ENCODE data around the gene DDX42. TPM values are rescaled to one million over a fixed set of nuclear protein-coding genes. Genes with fewer than 3 reads are reported as not detected.

The DDX42 gene
- total and polyA plus RNA-seq, 2 of the 13 experiments (the other 11 are each of a cell fraction or from before 2014, with no cell fraction given) = 87.2 to 92.9 TPM

GRCh38 chr17:63827801-63828221 lies 53.8 kb downstream of the DDX42 start (continued):
- TF ChIP-seq ZNF782 (CRISPR knock-in tag; IDR thresholded peaks at IDR 0.05; ENCODE audit: borderline replicate concordance) (0 out of 2 replicates have a peak, but pooled peaks have one; percentile 22), ATF4 (CRISPR knock-in tag; IDR thresholded peaks at IDR 0.05) (no peak), GRHL1 (CRISPR knock-in tag; conservative IDR thresholded peaks at IDR 0.05) (no peak), NKX3-1 (CRISPR knock-in tag; IDR thresholded peaks at IDR 0.05) (0 out of 2 replicates have a peak, but pooled peaks have one; percentile 6), HES4 (CRISPR knock-in tag; IDR thresholded peaks at IDR 0.05; ENCODE audit: borderline replicate concordance) (peak; percentile 78), FOXM1 (CRISPR knock-in tag; IDR thresholded peaks at IDR 0.05) (no peak), ZNF891 (CRISPR knock-in tag; IDR thresholded peaks at IDR 0.05) (no peak), HOXA5 (CRISPR knock-in tag; IDR thresholded peaks at IDR 0.05) (peak; percentile 67; the same call in 1 of the 2 replicates), NFKBIZ (CRISPR knock-in tag; IDR thresholded peaks at IDR 0.05) (no peak), ZNF775 (CRISPR knock-in tag; IDR thresholded peaks at IDR 0.05; ENCODE audit: borderline replicate concordance) (no peak), BRF2 (CRISPR knock-in tag; IDR thresholded peaks at IDR 0.05) (no peak), ZNF383 (CRISPR knock-in tag; IDR thresholded peaks at IDR 0.05; ENCODE audit: borderline replicate concordance) (no peak), SATB2 (CRISPR knock-in tag; IDR thresholded peaks at IDR 0.05) (no peak), ZNF552 (CRISPR knock-in tag; IDR thresholded peaks at IDR 0.05; ENCODE audit: borderline replicate concordance) (no peak), EED (CRISPR knock-in tag; IDR thresholded peaks at IDR 0.05) (peak; percentile 56), PPARG (CRISPR knock-in tag; conservative IDR thresholded peaks at IDR 0.05) (0 out of 2 replicates have a peak, but pooled peaks have one; percentile 4), TBL1XR1 (IDR thresholded peaks at IDR 0.05; ENCODE audit: borderline replicate concordance, low read length, partially characterized antibody) (no peak), GLI4 (CRISPR knock-in tag; IDR thresholded peaks at IDR 0.05; ENCODE audit: borderline replicate concordance) (peak; percentile 16; the same call in 1 of the 2 replicates), BCL6 (CRISPR knock-in tag; IDR thresholded peaks at IDR 0.05) (no peak), FOXK2 (IDR thresholded peaks at IDR 0.05) (no peak), MTA3 (CRISPR knock-in tag; IDR thresholded peaks at IDR 0.05) (no peak), ZNF574 (CRISPR knock-in tag; IDR thresholded peaks at IDR 0.05) (no peak), ZNF451 (CRISPR knock-in tag; IDR thresholded peaks at IDR 0.05) (no peak), ZFP90 (CRISPR knock-in tag; IDR thresholded peaks at IDR 0.05; ENCODE audit: borderline replicate concordance) (peak; percentile 21; the same call in 1 of the 2 replicates), ZNF253 (CRISPR knock-in tag; IDR thresholded peaks at IDR 0.05; ENCODE audit: borderline replicate concordance) (no peak)
